ENCODE measurements around the gene ASTN2. TPM values are rescaled to one million over a fixed set of nuclear protein-coding genes. Genes with fewer than 3 reads are reported as not detected.

The ASTN2 gene
- polyA plus RNA-seq, 1 experiment, result 12.8 TPM

- Histone ChIP-seq H3K36me3 (ENCODE audit: control insufficient read depth, insufficient read depth, low read length) (no peaks in the 10 kb centered on the region), H3K4me3 (ENCODE audit: low read depth, low read length) (no peak overlapping the region), H3K27me3 (ENCODE audit: control insufficient read depth, insufficient read depth, low read length) (no peaks in the 10 kb centered on the region; the same call in 1 of the 2 replicates)
- POLR2A ChIA-PET, result no interaction called here
- no peak for DNase-seq (ENCODE audit: low read depth)
- CTCF ChIA-PET, result no interaction called here
- no peak for TF ChIP-seq CTCF (IDR thresholded peaks at IDR 0.05; ENCODE audit: insufficient read depth, low read depth, low read length)
Observed at GRCh38 chr9:116628716-116629115, 786.1 kb downstream of the ASTN2 start.

GRCh38 chr9:116627433-116627832 is 787.4 kb downstream of the ASTN2 start:
- CTCF ChIA-PET, result no interaction called here
- no peak for DNase-seq (ENCODE audit: low read depth)
- no peak for TF ChIP-seq CTCF (IDR thresholded peaks at IDR 0.05; ENCODE audit: insufficient read depth, low read depth, low read length)
- no peak overlapping the region for H3K4me3 ChIP-seq (ENCODE audit: low read depth, low read length)
- no peaks in the 10 kb centered on the region; the same call in 1 of the 2 replicates for H3K27me3 ChIP-seq (ENCODE audit: control insufficient read depth, insufficient read depth, low read length)
- POLR2A ChIA-PET, result no interaction called here
- no peaks in the 10 kb centered on the region for H3K36me3 ChIP-seq (ENCODE audit: control insufficient read depth, insufficient read depth, low read length)

GRCh38 chr9:116626762-116627161 is 788.1 kb downstream of the ASTN2 start:
- no peaks in the 10 kb centered on the region for H3K36me3 ChIP-seq (ENCODE audit: control insufficient read depth, insufficient read depth, low read length)
- no peak overlapping the region for H3K4me3 ChIP-seq (ENCODE audit: low read depth, low read length)
- H3K27me3 ChIP-seq (ENCODE audit: control insufficient read depth, insufficient read depth, low read length), result no peaks in the 10 kb centered on the region; the same call in 1 of the 2 replicates
- TF ChIP-seq CTCF (IDR thresholded peaks at IDR 0.05; ENCODE audit: insufficient read depth, low read depth, low read length), result no peak
- POLR2A ChIA-PET, result no interaction called here
- CTCF ChIA-PET, result no interaction called here
- DNase-seq (ENCODE audit: low read depth), result no peak

GRCh38 chr9:116623715-116624114 is 791.1 kb downstream of the ASTN2 start:
- Histone ChIP-seq H3K27me3 (ENCODE audit: control insufficient read depth, insufficient read depth, low read length) (no peaks in the 10 kb centered on the region; the same call in 1 of the 2 replicates), H3K36me3 (ENCODE audit: control insufficient read depth, insufficient read depth, low read length) (no peaks in the 10 kb centered on the region), H3K4me3 (ENCODE audit: low read depth, low read length) (no peak overlapping the region)
- no peak for DNase-seq (ENCODE audit: low read depth)
- ChIA-PET CTCF (no interaction called here), POLR2A (no interaction called here)
- no peak for TF ChIP-seq CTCF (IDR thresholded peaks at IDR 0.05; ENCODE audit: insufficient read depth, low read depth, low read length)

- TF ChIP-seq CTCF (IDR thresholded peaks at IDR 0.05; ENCODE audit: insufficient read depth, low read depth, low read length), result no peak
- no peaks in the 10 kb centered on the region for H3K27me3 ChIP-seq (ENCODE audit: control insufficient read depth, insufficient read depth, low read length)
- no peaks in the 10 kb centered on the region; the same call in 1 of the 2 replicates for H3K36me3 ChIP-seq (ENCODE audit: control insufficient read depth, insufficient read depth, low read length)
- CTCF ChIA-PET, result no interaction called here
- H3K4me3 ChIP-seq (ENCODE audit: low read depth, low read length), result no peak overlapping the region
- POLR2A ChIA-PET, result no interaction called here
- no peak for DNase-seq (ENCODE audit: low read depth)
Observed at GRCh38 chr9:116617389-116617788, 797.5 kb downstream of the ASTN2 start.
